HEK293T (cell line): ENCODE data around the gene MITF.

Source experiments
- ARNT ChIP-seq: fragments of 450-650 bp; IDR thresholded peaks from 2 replicates; pipeline ENCODE4 v1.6.1; 2017; ENCODE audit warnings: mild to moderate bottlenecking
- BHLHE40 ChIP-seq: fragments of 450-650 bp; IDR thresholded peaks from 2 replicates; pipeline ENCODE4 v1.6.1; 2016; ENCODE audit warnings: mild to moderate bottlenecking, moderate library complexity, borderline replicate concordance
- ELF4 ChIP-seq: fragments of 450-650 bp; IDR thresholded peaks from 2 replicates; pipeline ENCODE4 v1.6.1; 2017; ENCODE audit warnings: antibody characterized with exemption
- FOXA1 ChIP-seq: fragments of 450-650 bp; IDR thresholded peaks from 2 replicates; pipeline ENCODE4 v1.6.1; 2016; ENCODE audit warnings: mild to moderate bottlenecking
- FOXK2 ChIP-seq: fragments of 450-650 bp; IDR thresholded peaks from 2 replicates; pipeline ENCODE4 v1.6.1; 2016; ENCODE audit warnings: mild to moderate bottlenecking
- FOXM1 ChIP-seq: fragments of 450-650 bp; IDR thresholded peaks from 2 replicates; pipeline ENCODE4 v1.6.1; 2017; ENCODE audit warnings: mild to moderate bottlenecking, borderline replicate concordance
- HDGF ChIP-seq: fragments of 450-650 bp; IDR thresholded peaks from 2 replicates; pipeline ENCODE4 v1.6.1; 2017; ENCODE audit warnings: antibody characterized with exemption, borderline replicate concordance
- L3MBTL2 ChIP-seq: fragments of 450-650 bp; conservative IDR thresholded peaks from 2 replicates; pipeline ENCODE4 v1.6.1; 2016; ENCODE audit warnings: mild to moderate bottlenecking
- NFRKB ChIP-seq: fragments of 450-650 bp; IDR thresholded peaks from 2 replicates; pipeline ENCODE4 v1.6.1; 2016; ENCODE audit warnings: mild to moderate bottlenecking, moderate library complexity
- SP1 ChIP-seq: fragments of 450-650 bp; IDR thresholded peaks from 2 replicates; pipeline ENCODE4 v1.6.1; 2017
- SUZ12 ChIP-seq: fragments of 450-650 bp; IDR thresholded peaks from 2 replicates; pipeline ENCODE4 v1.6.1; 2016; ENCODE audit warnings: mild to moderate bottlenecking
- TARDBP ChIP-seq: fragments of 450-650 bp; IDR thresholded peaks from 2 replicates; pipeline ENCODE4 v1.6.1; 2016
- ZNF384 ChIP-seq: fragments of 450-650 bp; IDR thresholded peaks from 2 replicates; pipeline ENCODE4 v1.6.1; 2016
- TF ChIP-seq, protein P1 (sequence below): fragments of 450-650 bp; IDR thresholded peaks from 2 replicates; pipeline ENCODE4 v1.6.1; 2016

DNA sequence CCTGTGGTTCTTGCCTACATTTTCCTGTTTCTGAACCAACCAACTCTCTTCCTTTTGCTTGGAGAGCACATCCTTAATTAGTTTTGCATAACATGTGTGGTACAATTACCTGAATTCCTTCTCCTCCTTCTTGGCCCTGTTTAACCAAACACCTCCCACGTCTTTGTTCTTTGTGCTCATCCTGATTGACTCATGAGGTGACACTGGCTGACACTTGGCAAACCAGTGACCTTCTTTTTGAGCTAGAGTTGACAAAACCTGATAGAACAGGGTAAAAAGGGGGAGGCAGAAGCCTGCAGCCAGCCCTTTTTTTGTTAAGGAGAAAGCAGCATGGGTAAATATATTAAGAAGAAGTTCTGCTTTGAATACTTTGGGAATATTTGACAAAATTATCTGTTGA, 161.1 kb downstream of the MITF start:
- TF ChIP-seq HDGF = no peak
- no peak for TF ChIP-seq BHLHE40
- TF ChIP-seq, protein P1, sequence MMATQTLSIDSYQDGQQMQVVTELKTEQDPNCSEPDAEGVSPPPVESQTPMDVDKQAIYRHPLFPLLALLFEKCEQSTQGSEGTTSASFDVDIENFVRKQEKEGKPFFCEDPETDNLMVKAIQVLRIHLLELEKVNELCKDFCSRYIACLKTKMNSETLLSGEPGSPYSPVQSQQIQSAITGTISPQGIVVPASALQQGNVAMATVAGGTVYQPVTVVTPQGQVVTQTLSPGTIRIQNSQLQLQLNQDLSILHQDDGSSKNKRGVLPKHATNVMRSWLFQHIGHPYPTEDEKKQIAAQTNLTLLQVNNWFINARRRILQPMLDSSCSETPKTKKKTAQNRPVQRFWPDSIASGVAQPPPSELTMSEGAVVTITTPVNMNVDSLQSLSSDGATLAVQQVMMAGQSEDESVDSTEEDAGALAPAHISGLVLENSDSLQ = no peak
- TF ChIP-seq NFRKB = no peak
- no peak for TF ChIP-seq ARNT
- no peak for TF ChIP-seq ELF4
- TF ChIP-seq SP1 = no peak
- TF ChIP-seq FOXM1 = no peak
- TF ChIP-seq FOXK2 = no peak
- TF ChIP-seq L3MBTL2 = no peak
- no peak for TF ChIP-seq TARDBP
- TF ChIP-seq SUZ12 = no peak
- no peak for TF ChIP-seq FOXA1
- TF ChIP-seq ZNF384 = no peak
